Liver (tissue), 9 donors: Measurements from ENCODE around the gene UPF3A. TPM values are rescaled to one million over a fixed set of nuclear protein-coding genes. Genes with fewer than 3 reads are reported as not detected.

ENCODE experiments used
- DNase-seq: peaks from one replicate; pipeline ENCODE4 v3.0.0-alpha.2; 2017; ENCODE audit warnings: low spot score
- H3K27ac ChIP-seq, 2 donors: one replicate each; pipeline ENCODE4 v1.7.0; 2013; ENCODE audit warnings: inconsistent platforms in 2 of 2, low read length in 2 of 2, control low read depth in 1 of 2, low read depth in 1 of 2, mild to moderate bottlenecking in 1 of 2
- H3K27me3 ChIP-seq, 4 donors: one replicate each; pipeline versions ENCODE4 v1.6.1 to v1.7.0; 2013; ENCODE audit warnings: low read length in 3 of 4, inconsistent platforms in 1 of 4, mild to moderate bottlenecking in 1 of 4, moderate library complexity in 1 of 4; ENCODE audit not compliant: control insufficient read depth in 4 of 4, insufficient read depth in 4 of 4
- H3K36me3 ChIP-seq, 4 donors: one replicate each; pipeline versions ENCODE4 v1.6.1 to v1.7.0; 2013; ENCODE audit warnings: low read length in 3 of 4, mild to moderate bottlenecking in 3 of 4, low read depth in 1 of 4, moderate library complexity in 1 of 4; ENCODE audit not compliant: control insufficient read depth in 4 of 4, insufficient read depth in 3 of 4
- H3K4me1 ChIP-seq, 4 donors: one replicate each; pipeline versions ENCODE4 v1.6.1 to v1.7.0; 2013; ENCODE audit warnings: low read length in 3 of 4, mild to moderate bottlenecking in 3 of 4, moderate library complexity in 1 of 4; ENCODE audit not compliant: control insufficient read depth in 4 of 4, insufficient read depth in 4 of 4
- H3K4me3 ChIP-seq, 3 donors: one replicate each; pipeline versions ENCODE4 v1.6.1 to v1.7.0; 2013; ENCODE audit warnings: low read length in 3 of 3, control low read depth in 1 of 3, low read depth in 1 of 3, mild to moderate bottlenecking in 1 of 3
- H3K9ac ChIP-seq, 2 donors: one replicate each; pipeline ENCODE4 v1.7.0; 2013; ENCODE audit warnings: low read length in 2 of 2, mild to moderate bottlenecking in 2 of 2, moderate library complexity in 2 of 2, control low read depth in 1 of 2, low read depth in 1 of 2
- H3K9me3 ChIP-seq, 4 donors: one replicate each; pipeline versions ENCODE4 v1.6.1 to v1.7.0; 2013; ENCODE audit warnings: low read length in 3 of 4; ENCODE audit not compliant: control insufficient read depth in 4 of 4
- ATF3 ChIP-seq: IDR thresholded peaks from 2 replicates; pipeline ENCODE4 v1.6.1; 2016; ENCODE audit warnings: antibody characterized with exemption
- CTCF ChIP-seq: fragments of 150-350 bp; IDR thresholded peaks from 2 replicates; pipeline ENCODE4 v1.5.1; 2017; ENCODE audit warnings: improper control_type of control experiment, low read depth, low read length; ENCODE audit not compliant: missing input control
- EGR1 ChIP-seq, 2 donors: IDR thresholded peaks; 2 replicates each; pipeline ENCODE4 v1.6.1; 2016 to 2018; ENCODE audit warnings: antibody characterized with exemption in 2 of 2, low read depth in 2 of 2
- FOXA1 ChIP-seq: IDR thresholded peaks from 2 replicates; pipeline ENCODE4 v1.6.1; 2016; ENCODE audit warnings: antibody characterized with exemption
- FOXA2 ChIP-seq: IDR thresholded peaks from 2 replicates; pipeline ENCODE4 v1.6.1; 2016; ENCODE audit warnings: antibody characterized with exemption
- GABPA ChIP-seq, 2 donors: IDR thresholded peaks in 1 of 2; conservative IDR thresholded peaks in 1 of 2; 2 replicates each; pipeline ENCODE4 v1.6.1; 2016; ENCODE audit warnings: antibody characterized with exemption in 2 of 2, mild to moderate bottlenecking in 1 of 2, moderate library complexity in 1 of 2
- HNF4A ChIP-seq, 2 donors: conservative IDR thresholded peaks; 2 replicates each; pipeline ENCODE4 v1.6.1; 2016; ENCODE audit warnings: antibody characterized with exemption in 2 of 2, mild to moderate bottlenecking in 2 of 2
- HNF4G ChIP-seq: IDR thresholded peaks from 2 replicates; pipeline ENCODE4 v1.6.1; 2016; ENCODE audit warnings: antibody characterized with exemption
- JUND ChIP-seq, 2 donors: IDR thresholded peaks; 2 replicates each; pipeline ENCODE4 v1.6.1; 2016; ENCODE audit warnings: antibody characterized with exemption in 2 of 2
- MAX ChIP-seq: IDR thresholded peaks from 2 replicates; pipeline ENCODE4 v1.6.1; 2016; ENCODE audit warnings: antibody characterized with exemption
- NR2F2 ChIP-seq: IDR thresholded peaks from 2 replicates; pipeline ENCODE4 v1.6.1; 2016; ENCODE audit warnings: antibody characterized with exemption
- RAD21 ChIP-seq, 2 donors: IDR thresholded peaks; 2 replicates each; pipeline ENCODE4 v1.6.1; 2016; ENCODE audit warnings: antibody characterized with exemption in 2 of 2, mild to moderate bottlenecking in 2 of 2
- REST ChIP-seq: IDR thresholded peaks from 2 replicates; pipeline ENCODE4 v1.6.1; 2016; ENCODE audit warnings: antibody characterized with exemption, mild to moderate bottlenecking
- RXRA ChIP-seq, 2 donors: IDR thresholded peaks; 2 replicates each; pipeline ENCODE4 v1.6.1; 2017 to 2018; ENCODE audit warnings: antibody characterized with exemption in 2 of 2, mild to moderate bottlenecking in 1 of 2
- SP1 ChIP-seq: IDR thresholded peaks from 2 replicates; pipeline ENCODE4 v1.6.1; 2018; ENCODE audit warnings: antibody characterized with exemption, mild to moderate bottlenecking
- TAF1 ChIP-seq: conservative IDR thresholded peaks from 2 replicates; pipeline ENCODE4 v1.6.1; 2016; ENCODE audit warnings: antibody characterized with exemption, mild to moderate bottlenecking
- YY1 ChIP-seq: IDR thresholded peaks from 2 replicates; pipeline ENCODE4 v1.6.1; 2016; ENCODE audit warnings: antibody characterized with exemption, mild to moderate bottlenecking
- ZBTB33 ChIP-seq: IDR thresholded peaks from 2 replicates; pipeline ENCODE4 v1.6.1; 2016; ENCODE audit warnings: antibody characterized with exemption
- WGBS: extraction: QIAGEN DNeasy Blood & Tissue Kit; methylation state at CpG from one replicate; pipeline ENCODE4 v1.1.7; 2013; 5-methylcytosine and 5-hydroxymethylcytosine counted together
- polyA plus RNA-seq, 2 donors: library from polyadenylated mRNA; stranded (reverse) in 1 of 2; unstranded in 1 of 2; fragments of 200-250 nt in 1 of 2; fragments of >200 nt in 1 of 2; fragmentation: Nextera tagmentation in 1 of 2; extraction: Ambion mirVana in 1 of 2; gene quantifications; one replicate each; pipeline versions ENCODE4 v1.2.1 to v1.2.3, GENCODE V29; 2013 to 2015
- total RNA-seq, 2 donors: library from RNA; depleted of rRNA; stranded (reverse); fragments of >200 nt; gene quantifications; one replicate each; pipeline ENCODE4 v1.2.3, GENCODE V29; 2014
- donor health status: healthy.
- donor health status: healthy.
- donor health status: healthy.
- donor health status: healthy.
- donor health status: healthy.

Gene UPF3A
- total and polyA plus RNA-seq, 4 donors: 11.0 to 26.5 (median 17.2) TPM

- H3K36me3 ChIP-seq: peaks cover 17 to 79% (median 69%) of the 10 kb centered on the region in 4 donors
- no peak for DNase-seq
- no peak overlapping the region for H3K9ac ChIP-seq
- H3K27ac ChIP-seq: no peak overlapping the region
- 81% methylated on average over 7 of the region's 7 CpGs for WGBS
- H3K9me3 ChIP-seq: no peaks in the 10 kb centered on the region
- no peaks in the 10 kb centered on the region for H3K27me3 ChIP-seq
- H3K4me3 ChIP-seq: no peak overlapping the region
- no peaks in the 10 kb centered on the region for H3K4me1 ChIP-seq
- no peak for TF ChIP-seq EGR1 (IDR thresholded peaks at IDR 0.05; ENCODE audit: low read depth in 2 of 2)
Observed at GRCh38 chr13:114259374-114259773, 22.0 kb upstream of the UPF3A start.

GRCh38 chr13:114259974-114260373 lies 21.4 kb upstream of the UPF3A start:
- 72% methylated on average over 4 of the region's 4 CpGs for WGBS
- DNase-seq: no peak

GRCh38 chr13:114260814-114261213 lies 20.6 kb upstream of the UPF3A start:
- no peak overlapping the region for H3K27ac ChIP-seq
- no peak for DNase-seq
- peaks cover 12 to 82% (median 69%) of the 10 kb centered on the region in 4 donors for H3K36me3 ChIP-seq
- H3K9me3 ChIP-seq: no peaks in the 10 kb centered on the region
- no peaks in the 10 kb centered on the region for H3K27me3 ChIP-seq
- H3K4me1 ChIP-seq: no peaks in the 10 kb centered on the region
- no peak overlapping the region for H3K9ac ChIP-seq
- 91% methylated on average over 3 of the region's 3 CpGs for WGBS
- TF ChIP-seq ATF3: no peak
- TF ChIP-seq REST: no peak
- TF ChIP-seq TAF1: no peak
- TF ChIP-seq RAD21 (IDR thresholded peaks at IDR 0.05): no peak
- no peak for TF ChIP-seq SP1
- TF ChIP-seq FOXA2: no peak
- TF ChIP-seq RXRA (IDR thresholded peaks at IDR 0.05): no peak
- no peak for TF ChIP-seq GABPA (IDR thresholded peaks at IDR 0.05 in 1 of 2, conservative IDR thresholded peaks at IDR 0.05 in 1 of 2)
- no peak for TF ChIP-seq HNF4A (conservative IDR thresholded peaks at IDR 0.05)
- TF ChIP-seq NR2F2: no peak
- TF ChIP-seq FOXA1: no peak
- TF ChIP-seq JUND (IDR thresholded peaks at IDR 0.05): no peak
- TF ChIP-seq CTCF: no peak
- no peak for TF ChIP-seq EGR1 (IDR thresholded peaks at IDR 0.05; ENCODE audit: low read depth in 2 of 2)
- TF ChIP-seq MAX: no peak
- no peak for TF ChIP-seq ZBTB33
- TF ChIP-seq HNF4G: no peak
- TF ChIP-seq YY1: no peak
- H3K4me3 ChIP-seq: no peak overlapping the region

More at GRCh38 chr13:114259974-114260373, 21.4 kb upstream of the UPF3A start:
- no peak for TF ChIP-seq MAX
- no peak for TF ChIP-seq SP1
- no peak for TF ChIP-seq RAD21 (IDR thresholded peaks at IDR 0.05)
- no peak for TF ChIP-seq FOXA1
- TF ChIP-seq GABPA (IDR thresholded peaks at IDR 0.05 in 1 of 2, conservative IDR thresholded peaks at IDR 0.05 in 1 of 2): no peak
- H3K9ac ChIP-seq: no peak overlapping the region
- H3K36me3 ChIP-seq: peaks cover 14 to 79% (median 66%) of the 10 kb centered on the region in 4 donors
- no peak overlapping the region for H3K4me3 ChIP-seq
- no peaks in the 10 kb centered on the region for H3K27me3 ChIP-seq
- H3K27ac ChIP-seq: no peak overlapping the region
- no peaks in the 10 kb centered on the region for H3K9me3 ChIP-seq
- H3K4me1 ChIP-seq: no peaks in the 10 kb centered on the region
